HG02885 (cell line): ENCODE data around the gene INPP5A.

Source experiments
- ATAC-seq: cut with Tn5 transposase; IDR thresholded peaks from one replicate; pipeline ENCODE4 v1.9.1; 2021; ENCODE audit warnings: mild to moderate bottlenecking; ENCODE audit not compliant: unreplicated experiment, poor library complexity

INPP5A gene

DNA sequence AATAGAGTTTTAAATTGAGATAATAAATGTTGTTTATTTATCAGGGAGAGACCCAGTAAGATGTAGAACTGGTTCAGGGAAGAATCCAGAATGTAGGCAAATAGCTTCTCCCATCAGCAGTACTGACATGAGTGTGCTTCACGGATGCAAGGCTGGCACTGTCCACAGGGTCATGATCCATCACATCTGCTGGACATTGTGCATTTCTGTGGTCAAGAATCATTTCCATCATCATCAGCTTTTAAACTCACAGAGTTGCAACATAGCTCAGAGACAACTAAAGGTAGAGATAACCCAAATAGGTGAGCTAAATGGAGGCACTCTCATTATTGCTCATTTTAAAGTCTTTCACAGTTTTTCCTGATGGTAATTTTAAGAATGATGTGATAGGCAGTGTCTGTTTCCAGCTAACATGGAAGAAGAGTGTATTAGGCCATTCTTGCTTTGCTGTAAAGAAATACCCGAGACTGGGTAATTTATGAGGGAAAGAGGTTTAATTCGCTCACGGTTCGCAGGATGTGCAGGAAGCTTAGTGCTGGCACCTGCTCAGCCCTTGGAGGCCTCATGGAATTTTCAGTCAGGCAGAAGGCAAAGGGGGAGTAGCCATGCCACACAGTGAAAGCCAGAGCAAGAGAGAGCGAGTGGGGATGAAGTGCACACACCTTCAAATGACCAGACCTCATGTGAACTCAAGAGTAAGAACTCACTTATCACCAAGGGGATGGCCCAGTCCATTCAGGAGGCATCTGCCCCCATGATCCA is 80.8 kb downstream of the INPP5A start:
- no peak for ATAC-seq

DNA sequence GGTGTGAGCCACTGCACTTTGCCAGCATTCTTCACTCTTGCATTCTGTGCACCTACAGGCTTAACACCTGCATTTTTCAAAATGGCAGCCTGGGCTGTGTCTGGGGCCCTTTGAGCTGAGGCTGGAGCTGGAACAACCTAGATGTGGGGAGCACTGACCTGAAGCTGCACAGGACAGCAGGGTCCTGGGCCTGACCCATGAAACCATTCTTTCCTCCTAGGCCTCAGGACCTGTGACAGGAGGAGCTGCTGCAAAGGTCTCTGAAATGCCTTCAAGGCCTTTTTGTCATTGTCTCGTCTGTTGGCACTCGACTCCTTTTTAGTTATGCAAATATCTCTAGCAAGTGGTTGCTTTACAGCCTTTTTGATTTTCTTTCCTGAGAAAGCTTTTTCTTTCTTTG is 82.3 kb downstream of the INPP5A start:
- ATAC-seq = no peak

DNA sequence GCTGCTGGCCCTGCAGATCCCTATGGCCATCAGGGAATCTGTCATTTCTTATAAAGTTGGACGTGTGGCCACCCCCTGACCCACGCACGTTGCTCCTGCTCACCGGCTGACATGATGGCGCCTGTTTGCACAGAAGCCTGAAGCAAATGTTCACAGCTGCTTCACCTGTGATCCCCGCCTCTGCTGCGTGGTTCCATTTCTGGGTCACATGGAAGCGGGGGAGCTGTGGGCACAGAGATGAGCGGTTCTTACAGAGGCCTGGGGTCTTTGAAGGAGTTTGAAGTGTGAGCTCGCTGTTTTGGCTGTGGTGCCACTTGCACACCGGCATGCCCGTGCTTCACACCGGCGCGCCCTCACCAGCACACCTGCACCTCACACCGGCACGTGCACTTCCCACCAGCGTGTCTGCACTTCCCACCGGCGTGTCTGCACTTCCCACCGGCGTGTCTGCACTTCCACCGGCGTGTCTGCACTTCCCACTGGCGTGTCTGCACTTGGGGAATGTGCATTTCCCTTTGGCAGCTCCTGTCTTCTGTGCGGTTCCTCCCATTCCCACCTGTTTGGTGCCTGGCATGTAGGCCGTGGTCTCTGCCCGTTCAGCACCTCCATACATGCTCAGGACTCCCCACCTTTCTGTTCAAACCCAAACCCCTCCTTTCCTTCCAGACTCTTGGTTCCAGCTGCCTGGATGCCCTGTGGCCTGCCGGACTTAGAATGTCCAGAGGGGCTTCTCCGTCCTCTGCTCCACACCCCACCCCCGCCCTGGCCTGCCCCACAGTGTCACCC is 86.7 kb downstream of the INPP5A start:
- ATAC-seq = no peak

DNA sequence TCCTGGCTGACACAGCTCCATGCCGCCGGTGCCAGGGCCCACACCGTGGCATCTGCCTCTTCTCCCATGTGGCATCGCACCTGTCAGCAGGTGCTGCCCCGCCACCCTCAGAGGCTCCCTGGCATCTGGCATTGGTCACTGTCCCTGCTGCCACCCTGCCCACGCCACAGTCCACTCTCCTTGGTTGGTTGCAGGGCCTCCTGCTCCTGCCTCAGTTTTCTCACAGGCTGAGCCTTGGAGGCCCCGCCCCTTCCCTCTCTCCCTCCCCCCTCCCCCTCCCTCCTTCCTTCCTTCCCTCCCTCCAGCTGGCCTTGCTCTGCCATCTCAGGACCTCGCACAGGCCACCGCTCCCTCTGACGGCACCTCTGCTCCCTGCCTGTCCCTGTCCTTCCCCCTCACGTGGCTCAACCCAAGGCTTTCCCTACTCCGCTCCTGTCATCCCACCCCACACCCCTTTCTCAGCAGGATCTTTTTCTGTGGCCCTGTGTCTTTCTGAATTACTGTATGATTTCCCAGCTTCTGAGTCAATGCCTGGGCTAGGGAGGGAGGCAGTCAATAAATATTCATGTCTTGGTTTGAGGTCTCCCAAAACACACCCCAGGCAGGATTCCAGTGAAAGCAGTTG is 87.4 kb downstream of the INPP5A start:
- ATAC-seq = no peak

DNA sequence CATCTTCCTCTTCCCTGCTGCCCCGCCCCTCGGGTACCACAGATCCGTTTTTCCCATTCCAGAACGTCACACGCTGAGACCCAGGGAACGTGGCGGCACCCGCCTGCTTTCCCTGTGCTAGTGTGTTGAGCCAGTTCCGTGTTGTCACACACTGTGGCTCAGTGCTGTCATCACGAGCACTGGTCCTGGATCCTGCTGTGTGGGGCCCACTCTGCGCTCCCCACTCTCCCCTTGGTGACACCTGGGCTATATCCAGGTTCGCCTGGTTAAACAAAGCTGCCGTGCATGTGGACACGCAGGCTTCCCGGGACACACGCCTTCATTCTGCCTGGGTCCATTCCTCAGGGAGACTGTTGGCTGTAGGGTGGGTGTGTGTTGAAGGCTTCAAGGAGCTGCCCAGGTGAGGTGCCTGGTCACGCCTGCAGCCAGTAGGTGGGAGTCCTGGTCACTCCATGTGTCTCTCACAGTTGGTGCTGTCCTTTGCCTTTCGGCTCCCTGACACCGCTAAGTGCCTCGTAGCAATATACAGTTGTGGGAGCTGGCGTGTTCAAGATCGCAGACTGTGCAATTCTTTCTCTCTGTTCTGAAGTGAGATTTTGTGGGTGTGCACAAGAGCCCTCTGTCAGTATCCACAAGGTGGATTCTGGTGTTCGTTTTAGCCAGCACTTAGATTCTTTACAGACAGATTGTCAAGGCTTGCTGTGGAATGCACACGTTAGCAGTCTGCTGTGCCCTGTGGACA is 88.6 kb downstream of the INPP5A start:
- no peak for ATAC-seq

DNA sequence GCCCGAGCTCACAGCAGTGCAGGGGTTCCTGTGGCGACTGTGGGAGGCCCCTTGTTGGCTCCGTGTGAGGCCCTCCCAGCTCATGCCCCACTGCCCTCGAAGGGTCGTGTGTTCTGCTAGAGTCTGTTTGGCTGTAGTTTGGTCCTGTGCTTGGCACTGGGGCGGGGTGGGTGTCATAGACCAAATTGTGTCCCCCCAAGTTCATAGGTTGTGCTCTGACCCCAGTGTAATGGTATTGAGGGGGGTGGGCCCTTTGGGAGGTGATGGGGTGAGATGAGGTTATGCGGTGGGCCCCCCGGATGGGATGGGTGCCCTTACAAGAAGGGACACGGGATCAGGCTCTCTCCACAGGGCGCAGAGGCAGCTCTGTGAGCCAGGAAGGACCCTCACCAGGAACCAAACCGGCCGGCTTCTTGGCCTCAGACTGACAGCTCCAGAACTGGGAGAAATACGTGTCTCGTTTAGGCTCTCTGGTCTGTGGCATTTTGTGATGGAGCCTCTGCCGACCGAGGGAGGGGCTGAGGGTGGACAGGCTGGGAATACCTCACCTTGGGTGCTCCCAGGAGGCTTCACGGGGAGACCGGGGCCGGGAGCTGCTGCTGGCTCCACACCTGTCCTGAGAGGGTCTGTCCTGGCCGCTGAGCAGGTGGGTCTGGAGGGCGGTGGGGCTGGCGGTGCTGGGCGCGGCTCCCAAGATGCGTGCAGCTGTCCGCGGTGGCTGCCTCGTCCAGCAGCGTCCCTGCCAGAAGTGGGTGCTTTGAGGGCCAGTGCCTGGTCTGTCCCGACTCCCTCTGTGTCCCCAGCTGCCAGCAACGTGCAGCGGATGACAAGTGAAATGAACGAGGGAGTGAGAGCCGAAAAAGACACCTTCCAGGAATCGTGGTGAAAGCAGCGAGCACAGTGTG is 89.4 kb downstream of the INPP5A start:
- no peak for ATAC-seq

DNA sequence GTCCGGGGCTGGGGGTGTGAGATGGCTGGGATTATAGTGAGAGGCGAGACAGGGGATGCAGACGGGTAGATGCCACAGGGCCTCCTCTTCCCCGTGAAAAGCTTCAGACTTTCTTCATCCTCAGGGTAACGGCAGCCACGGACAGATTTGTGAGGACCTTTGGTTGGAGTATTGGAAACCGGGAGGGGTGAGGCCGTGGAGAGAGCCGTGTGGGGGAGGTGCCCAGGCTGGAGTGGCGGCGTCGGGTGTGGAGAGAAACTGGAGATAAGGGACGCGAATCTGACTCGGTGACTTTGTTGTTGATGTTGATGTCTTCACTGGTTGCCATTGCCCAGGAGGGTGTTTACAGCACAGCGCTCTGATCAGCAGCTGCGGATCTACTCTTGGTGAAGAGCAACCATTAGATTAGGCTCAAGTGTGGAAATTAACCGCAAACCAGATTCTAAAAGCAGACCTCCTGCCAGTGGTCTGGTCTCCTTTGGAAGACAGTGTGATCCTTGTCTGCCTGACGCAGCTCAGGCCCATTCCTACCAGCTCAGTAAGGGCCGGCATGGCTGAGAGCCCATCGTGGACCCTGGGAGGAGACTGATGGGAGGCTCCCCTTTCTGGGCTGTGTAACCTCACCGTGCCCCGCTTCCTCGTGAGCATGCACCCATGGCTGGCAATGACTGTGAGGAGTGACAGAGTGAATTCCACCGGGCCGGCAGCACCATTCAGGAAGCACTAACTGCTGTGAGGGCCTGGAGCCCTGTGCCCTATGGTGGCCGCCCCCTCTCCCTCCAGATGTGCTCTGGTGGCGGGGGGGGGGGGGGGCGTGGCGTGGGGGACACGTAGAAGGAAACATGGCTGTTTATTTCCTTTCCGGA is 90.3 kb downstream of the INPP5A start:
- ATAC-seq = no peak

DNA sequence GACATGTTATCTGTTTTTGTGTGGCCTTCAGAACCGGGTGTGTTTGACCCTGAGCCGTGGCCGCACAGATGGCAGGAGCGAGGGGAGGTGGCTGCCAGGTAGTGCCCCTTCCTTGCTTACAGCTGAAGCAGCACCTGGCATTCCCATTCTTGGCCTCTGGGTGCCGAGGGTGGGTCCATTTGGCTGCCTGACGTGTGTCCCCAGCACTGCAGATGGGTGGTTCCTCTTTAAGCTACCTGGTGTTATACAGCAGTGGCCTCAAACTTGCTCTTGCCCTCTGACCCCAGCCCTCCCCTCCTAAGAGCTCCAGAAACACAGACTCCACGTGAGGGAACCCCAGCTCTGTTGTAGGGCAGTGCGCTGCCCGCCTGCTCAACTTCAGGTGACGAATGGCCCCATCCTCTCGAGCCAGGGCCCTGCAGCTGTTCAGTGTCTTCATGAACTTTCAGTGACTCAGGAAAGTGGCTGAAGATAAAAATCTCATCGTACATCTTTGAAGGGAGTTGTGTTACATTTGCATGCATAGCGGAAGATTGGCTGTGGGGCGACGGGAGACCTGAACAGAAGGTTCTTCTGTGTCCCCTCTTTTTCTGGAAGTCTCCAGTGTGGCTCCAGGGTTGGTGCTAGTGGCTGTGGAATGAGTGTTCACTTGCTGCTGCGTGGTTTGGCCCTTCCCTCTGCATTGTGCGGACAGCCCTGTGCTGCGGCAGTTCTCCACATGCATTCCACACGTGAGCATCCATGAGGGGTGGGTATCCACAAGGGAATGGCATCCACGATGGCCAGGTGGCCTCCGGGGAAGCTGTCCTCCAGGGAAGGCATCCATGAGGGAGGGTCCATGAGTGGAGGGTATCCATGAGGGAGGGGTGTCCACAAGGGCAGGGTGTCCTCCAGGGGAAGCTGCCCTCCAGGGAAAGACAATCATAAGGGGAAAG is 91.6 kb downstream of the INPP5A start:
- ATAC-seq = no peak

DNA sequence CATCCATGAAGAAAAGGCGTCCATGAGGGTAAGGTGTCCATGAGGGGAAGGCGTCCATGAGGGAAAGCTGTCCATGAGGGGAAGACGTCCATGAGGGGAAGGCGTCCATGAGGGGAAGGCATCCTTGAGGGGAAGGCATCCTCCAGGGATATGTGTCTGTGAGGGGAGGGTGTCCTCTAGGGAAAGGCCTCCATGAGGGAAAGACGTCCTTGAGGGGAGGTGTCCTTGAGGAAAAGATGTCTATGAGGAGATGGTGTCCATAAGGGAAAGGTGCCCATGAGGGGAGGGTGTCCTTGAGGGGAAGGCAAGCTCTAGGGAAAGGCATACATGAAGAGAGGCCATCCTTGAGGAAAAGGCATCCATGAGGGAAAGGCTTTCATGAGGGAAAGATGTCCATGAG is 92.6 kb downstream of the INPP5A start:
- no peak for ATAC-seq

DNA sequence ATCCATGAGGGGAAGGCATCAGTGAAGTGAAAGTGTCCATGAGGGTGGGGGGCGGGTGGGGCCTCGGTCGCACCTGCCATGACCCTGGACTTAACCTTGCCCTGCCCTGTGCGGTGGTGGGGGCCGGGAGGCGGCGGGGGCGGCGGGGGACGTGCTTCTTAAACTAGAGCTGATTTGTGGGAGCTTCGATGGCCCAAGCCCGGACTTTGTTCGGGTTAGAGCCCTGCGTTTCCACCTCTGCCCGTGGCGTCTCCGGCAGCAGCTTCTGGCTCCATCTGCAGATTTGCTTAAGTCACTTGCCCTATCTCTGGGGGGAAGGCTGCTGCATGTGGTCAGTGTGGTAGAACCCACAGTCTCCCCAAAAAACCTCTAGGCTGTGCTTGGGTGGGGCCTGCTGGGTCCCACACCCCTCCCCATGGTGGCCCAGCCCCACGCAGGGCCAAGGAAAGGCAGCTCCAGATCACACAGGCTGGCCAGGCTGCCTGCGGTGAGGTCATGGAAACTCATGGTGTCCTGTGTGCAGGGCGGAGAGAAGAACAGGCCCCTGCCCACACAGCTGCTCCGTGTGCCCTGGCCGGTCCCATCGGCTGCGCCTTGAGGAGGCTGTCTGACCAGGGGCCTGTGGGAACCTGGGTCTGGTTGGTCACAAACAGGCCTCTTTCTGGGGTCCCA is 93.2 kb downstream of the INPP5A start:
- no peak for ATAC-seq

DNA sequence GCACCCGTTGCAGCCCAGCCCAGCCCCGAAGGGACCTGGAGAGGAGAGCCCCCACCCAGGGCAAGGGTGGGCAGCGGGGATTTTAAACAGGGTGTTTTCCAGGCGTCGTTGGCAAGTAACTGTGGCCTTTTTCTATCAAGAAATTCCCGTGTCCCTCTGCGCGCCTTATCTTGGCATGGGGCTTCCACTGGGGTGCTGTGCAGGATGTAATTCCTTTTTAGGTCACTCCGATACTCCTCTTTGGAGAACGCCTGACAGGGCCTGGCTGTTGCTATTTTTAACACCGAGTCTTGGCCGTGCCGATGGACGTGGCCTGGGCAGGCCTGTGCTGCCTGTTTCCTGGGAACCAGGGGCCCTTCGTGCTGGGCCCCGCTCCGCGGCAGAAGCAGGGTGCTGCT is 93.8 kb downstream of the INPP5A start:
- ATAC-seq = no peak

DNA sequence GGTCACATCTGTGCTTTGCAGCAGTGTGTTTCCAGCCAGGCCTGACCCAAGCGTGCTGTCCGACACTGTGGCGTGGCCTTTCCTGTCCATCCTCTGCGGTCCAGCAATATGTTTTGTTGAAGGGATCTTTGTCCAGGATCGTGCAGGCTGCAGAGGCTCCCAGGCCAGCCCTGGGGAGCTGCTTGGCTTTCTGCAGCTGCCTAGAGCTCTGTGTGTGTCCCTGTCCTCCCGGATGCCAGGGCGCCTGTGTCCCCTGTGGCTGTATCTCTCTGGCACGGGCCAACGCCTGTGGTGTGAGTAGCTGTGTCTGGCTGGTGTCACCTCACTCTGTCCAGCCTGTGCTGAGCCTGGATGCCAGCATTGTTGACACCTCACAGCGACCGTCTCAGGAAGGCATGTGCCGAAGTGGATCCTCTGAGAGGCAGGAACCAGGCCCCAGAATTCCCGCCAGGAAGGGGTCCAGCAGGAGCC is 94.5 kb downstream of the INPP5A start:
- ATAC-seq = no peak

DNA sequence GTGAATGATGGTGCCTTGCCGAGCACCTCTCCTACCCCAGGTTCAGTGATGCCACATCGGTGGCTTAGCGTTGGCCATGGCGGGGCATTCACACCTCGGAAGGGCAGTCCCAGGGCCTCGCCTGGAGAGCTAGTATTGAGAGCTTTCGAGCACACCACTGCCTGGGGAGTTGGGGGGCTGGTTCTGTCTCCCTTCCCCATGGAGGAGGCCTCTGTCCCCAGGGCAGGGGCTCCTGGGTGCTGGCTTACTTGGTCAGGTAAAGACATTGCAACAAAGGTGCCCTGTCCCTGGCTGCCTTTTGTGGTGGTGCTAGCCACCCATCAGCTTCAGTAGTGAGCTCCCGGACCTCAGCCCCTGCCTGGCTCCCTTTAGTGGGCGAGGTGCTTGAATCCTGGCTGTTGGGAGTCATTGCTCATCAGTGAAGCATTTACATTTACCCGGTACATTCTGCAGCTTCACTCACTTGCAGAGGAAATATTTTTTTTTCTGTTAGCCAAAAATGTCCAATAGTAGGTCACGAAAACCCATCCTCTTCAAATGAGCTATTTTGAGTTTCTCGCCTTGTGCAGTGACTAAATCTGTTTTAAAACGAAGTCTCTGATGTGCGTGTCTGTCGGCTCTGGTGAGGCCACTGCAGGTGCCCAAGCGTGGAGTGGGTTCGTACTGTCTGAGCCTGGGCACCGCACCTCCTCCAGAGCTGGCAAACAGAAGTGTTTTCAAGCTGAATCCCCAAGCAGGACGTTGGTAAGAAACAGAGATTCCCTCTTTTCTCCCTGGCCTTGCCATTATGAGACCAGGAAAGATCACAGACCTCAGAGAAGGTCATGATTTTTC is 95.5 kb downstream of the INPP5A start:
- no peak for ATAC-seq

DNA sequence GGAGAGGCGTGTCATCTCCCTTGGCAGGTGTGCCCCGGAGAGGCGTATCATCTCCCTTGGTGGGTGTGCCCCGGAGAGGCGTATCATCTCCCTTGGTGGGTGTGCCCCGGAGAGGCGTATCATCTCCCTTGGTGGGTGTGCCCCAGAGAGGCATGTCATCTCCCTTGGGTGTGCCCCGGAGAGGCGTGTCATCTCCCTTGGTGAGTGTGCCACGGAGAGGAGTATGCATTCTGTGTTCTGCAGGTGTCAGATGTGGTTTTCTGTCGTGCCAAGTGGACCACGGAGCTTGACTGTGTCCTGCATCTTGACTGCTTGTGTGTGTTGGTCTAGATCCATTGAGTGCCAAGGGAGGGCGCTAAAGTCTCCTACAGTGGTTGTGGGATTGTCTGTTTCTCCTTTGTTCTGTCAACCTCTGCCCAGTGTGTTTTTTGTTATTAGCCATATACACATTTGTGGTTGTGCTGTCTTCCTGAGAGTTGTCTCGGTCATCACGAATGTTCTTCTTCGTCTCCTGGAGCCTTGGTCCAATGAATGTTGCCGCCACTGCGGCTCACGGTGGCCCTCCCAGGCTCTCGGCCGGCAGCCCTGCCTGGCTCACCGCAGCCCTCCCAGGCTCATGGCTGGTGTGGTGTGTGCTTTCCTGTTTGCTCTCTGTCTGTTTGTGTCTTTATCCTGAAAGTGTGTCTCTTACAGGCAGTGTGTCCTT is 96.8 kb downstream of the INPP5A start:
- no peak for ATAC-seq

DNA sequence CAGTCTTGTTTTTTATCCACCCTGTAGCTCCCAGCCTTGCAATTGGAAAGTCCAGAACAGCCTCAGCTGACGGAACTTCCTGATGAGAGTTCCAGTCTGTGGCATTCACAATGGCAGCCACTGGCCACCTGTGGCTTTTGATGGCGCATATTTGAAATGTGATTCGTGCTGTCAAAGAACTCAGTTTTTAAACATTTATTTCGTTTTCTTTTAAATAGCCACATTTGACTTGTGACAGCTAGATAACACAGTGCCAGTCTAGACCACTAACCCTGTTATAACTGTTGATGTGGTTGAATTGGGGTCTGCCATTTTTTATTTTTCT is 97.3 kb downstream of the INPP5A start:
- no peak for ATAC-seq

DNA sequence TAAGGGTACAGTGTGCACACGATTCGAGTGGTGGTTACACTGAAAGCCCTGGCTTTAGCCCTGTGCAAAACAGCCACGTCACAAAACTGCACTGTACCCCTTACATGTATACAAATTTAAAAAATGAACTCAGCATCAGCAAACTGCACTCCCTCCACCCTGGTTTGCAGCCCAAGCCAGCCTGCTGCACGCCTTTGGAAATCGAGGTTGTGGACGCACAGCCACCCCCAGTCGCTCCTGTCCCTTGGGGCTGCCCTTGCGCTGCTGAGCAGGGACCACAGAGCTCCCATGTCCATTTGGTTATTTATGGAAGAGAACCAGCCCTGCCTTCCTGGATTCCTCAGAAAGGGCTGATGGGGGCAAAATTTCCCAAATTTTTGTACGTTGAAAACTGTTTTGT is 98.8 kb downstream of the INPP5A start:
- no peak for ATAC-seq
